HepG2 (cell line): Measurements from ENCODE around the gene DPH1. TPM values are rescaled to one million over a fixed set of nuclear protein-coding genes. Genes with fewer than 3 reads are reported as not detected.

ENCODE experiments used
- ATAC-seq: fragments of 200-7000 bp; cut with Tn5 transposase; 3 replicates; pipeline ENCODE4 v1.9.1; 2020; ENCODE audit warnings: mild to moderate bottlenecking, moderate library complexity
- BruUV-seq: library from RNA; stranded (reverse); fragments of 400-500 nt; replicated peaks from 2 replicates; lab custom pipeline; 2021; lab: Mats Ljungman, UMichigan
- CTCF ChIA-PET: fragments of 300-600 bp; formaldehyde crosslinking; extraction: SDS; loops from one replicate; lab custom pipeline; 2021; ENCODE audit warnings: low total read pairs, inconsistent platforms, low intra/inter-chr PET ratio; lab: Yijun Ruan, JAX
- POLR2A ChIA-PET: fragments of 350-600 bp; sonication (Branson Sonifier 250); formaldehyde crosslinking; loops from one replicate; lab custom pipeline; 2020; ENCODE audit warnings: antibody characterized with exemption, inconsistent platforms; lab: Yijun Ruan, JAX
- DNase-seq: peaks from one replicate; pipeline ENCODE4 v3.0.0-alpha.2; 2015; ENCODE audit warnings: low spot score
- FAIRE-seq: peaks from 3 replicates; lab custom pipeline; 2011; peaks lifted over from hg19 to GRCh38; lab: Jason Lieb, UNC
- H2AFZ ChIP-seq: one replicate; pipeline ENCODE4 v1.6.1; 2011; ENCODE audit warnings: low read length, inconsistent platforms
- H3K27ac ChIP-seq: fragments of 300-600 bp; 3 replicates; pipeline ENCODE4 v1.8.0; 2011; ENCODE audit warnings: mixed run types, mild to moderate bottlenecking, mixed read lengths, low read length, inconsistent platforms; ENCODE audit not compliant: insufficient read depth; ENCODE audit errors: extremely low read length
- H3K27me3 ChIP-seq, 2 experiments: fragments of 200-600 bp in 1 of 2; 2 replicates in 1 of 2; 3 replicates in 1 of 2; pipeline versions ENCODE4 v1.6.0 to v1.8.0; 2011; ENCODE audit warnings: low read length in 2 of 2, mild to moderate bottlenecking in 2 of 2, moderate library complexity in 2 of 2, inconsistent platforms in 1 of 2; ENCODE audit not compliant: insufficient read depth in 2 of 2, control insufficient read depth in 1 of 2
- H3K36me3 ChIP-seq, 2 experiments: fragments of 200-600 bp in 1 of 2; replicated peaks in 1 of 2; 2 replicates in 1 of 2; 3 replicates in 1 of 2; pipeline versions ENCODE4 v1.5.1 to v1.8.0; 2011; ENCODE audit warnings: low read length in 2 of 2, inconsistent platforms in 1 of 2; ENCODE audit not compliant: insufficient read depth in 2 of 2, control insufficient read depth in 1 of 2
- H3K4me1 ChIP-seq: 2 replicates; pipeline ENCODE4 v1.5.1; 2012; ENCODE audit warnings: low read length, inconsistent platforms; ENCODE audit not compliant: insufficient read depth
- H3K4me2 ChIP-seq: 2 replicates; pipeline ENCODE4 v1.6.0; 2011; ENCODE audit warnings: low read depth, low read length, inconsistent platforms
- H3K4me3 ChIP-seq, 3 experiments: fragments of 200-600 bp in 1 of 3; sonication (generic), shearing (Covaris generic) in 1 of 3; replicated peaks in 1 of 3; 2 replicates each; pipeline ENCODE4 v1.5.1; 2011 to 2016; ENCODE audit warnings: low read length in 3 of 3, inconsistent platforms in 2 of 3, low read depth in 2 of 3, mild to moderate bottlenecking in 2 of 3, control low read depth in 1 of 3, mixed read lengths in 1 of 3; ENCODE audit not compliant: insufficient read depth in 1 of 3
- H3K79me2 ChIP-seq: one replicate; pipeline ENCODE4 v1.6.1; 2011; ENCODE audit warnings: low read length, inconsistent platforms; ENCODE audit not compliant: insufficient read depth
- H3K9ac ChIP-seq: 2 replicates; pipeline ENCODE4 v1.6.0; 2011; ENCODE audit warnings: mild to moderate bottlenecking, low read depth, low read length, inconsistent platforms; ENCODE audit not compliant: insufficient read depth
- H3K9me3 ChIP-seq: 2 replicates; pipeline ENCODE4 v1.5.1; 2012; ENCODE audit warnings: mild to moderate bottlenecking, low read length
- H4K20me1 ChIP-seq: 2 replicates; pipeline ENCODE4 v1.6.0; 2011; ENCODE audit warnings: inconsistent platforms, mild to moderate bottlenecking, low read length, moderate library complexity; ENCODE audit not compliant: insufficient read depth
- CCDC6 ChIP-seq: sonication (generic); formaldehyde crosslinking; IDR thresholded peaks from 2 replicates; pipeline ENCODE4 v1.8.1; 2022; ENCODE audit warnings: mild to moderate bottlenecking, missing genetic modification reagents, moderate library complexity
- NPAS2 ChIP-seq: sonication (generic); formaldehyde crosslinking; IDR thresholded peaks from 2 replicates; pipeline ENCODE4 v1.8.0; 2022; ENCODE audit warnings: mild to moderate bottlenecking, missing genetic modification reagents, borderline replicate concordance
- NR2F1 ChIP-seq, 2 experiments: fragments of 450-650 bp in 1 of 2; formaldehyde crosslinking in 1 of 2; IDR thresholded peaks; 2 replicates each; pipeline versions ENCODE4 v1.5.0 to v1.6.1; 2016 to 2020; ENCODE audit warnings: mild to moderate bottlenecking in 1 of 2, missing compliant biosample characterization in 1 of 2, missing genetic modification reagents in 1 of 2, moderate library complexity in 1 of 2
- SKI ChIP-seq: fragments of 450-650 bp; IDR thresholded peaks from one replicate; pipeline ENCODE4 v1.6.1; 2018; ENCODE audit warnings: mild to moderate bottlenecking; ENCODE audit not compliant: partially characterized antibody
- SRY ChIP-seq: sonication (generic); formaldehyde crosslinking; IDR thresholded peaks from 2 replicates; pipeline ENCODE4 v1.8.0; 2022; ENCODE audit warnings: mild to moderate bottlenecking, missing genetic modification reagents
- STAT5B ChIP-seq: sonication (generic); formaldehyde crosslinking; IDR thresholded peaks from 2 replicates; pipeline ENCODE4 v1.4.0; 2020; ENCODE audit warnings: missing genetic modification reagents
- TAF15 ChIP-seq: fragments of 200-400 bp; formaldehyde crosslinking; IDR thresholded peaks from one replicate; pipeline ENCODE4 v1.6.1; 2018; ENCODE audit warnings: mild to moderate bottlenecking, low read depth, low read length; ENCODE audit not compliant: poor library complexity, severe bottlenecking
- TGIF2 ChIP-seq: IDR thresholded peaks from 2 replicates; pipeline ENCODE4 v1.6.1; 2016; ENCODE audit warnings: control low read depth, missing compliant biosample characterization
- TIGD3 ChIP-seq: sonication (generic); formaldehyde crosslinking; IDR thresholded peaks from 2 replicates; pipeline ENCODE4 v1.5.1; 2020; ENCODE audit warnings: mild to moderate bottlenecking, missing genetic modification reagents, borderline replicate concordance
- ZBTB46 ChIP-seq: sonication (generic); formaldehyde crosslinking; IDR thresholded peaks from 2 replicates; pipeline ENCODE4 v1.4.0; 2020; ENCODE audit warnings: mild to moderate bottlenecking, missing genetic modification reagents, borderline replicate concordance
- ZNF205 ChIP-seq: IDR thresholded peaks from 2 replicates; pipeline ENCODE4 v1.6.1; 2018; ENCODE audit warnings: missing biosample characterization, missing genetic modification reagents
- ZNF441 ChIP-seq: sonication (generic); formaldehyde crosslinking; IDR thresholded peaks from 2 replicates; pipeline ENCODE4 v1.7.0; 2021; ENCODE audit warnings: missing genetic modification reagents, borderline replicate concordance
- ZNF609 ChIP-seq: sonication (generic); formaldehyde crosslinking; IDR thresholded peaks from 2 replicates; pipeline ENCODE4 v1.4.0; 2020; ENCODE audit warnings: mild to moderate bottlenecking, missing genetic modification reagents, borderline replicate concordance
- ZNF780A ChIP-seq: sonication (generic); formaldehyde crosslinking; IDR thresholded peaks from 2 replicates; pipeline ENCODE4 v1.8.0; 2022; ENCODE audit warnings: mild to moderate bottlenecking, missing genetic modification reagents, moderate library complexity
- WGBS: methylation state at CpG from one replicate; pipeline ENCODE4 v1.1.6; 2017; ENCODE audit warnings: low lambda C conversion rate; 5-methylcytosine and 5-hydroxymethylcytosine counted together
- in situ Hi-C: cut with HindIII; loops from 2 replicates; pipeline ENCODE4 v1.10.0; 2017; ENCODE audit warnings: low pct_unique_long_range_greater_than_20kb; ENCODE audit not compliant: extremely low pct_ligation_motif_present
- intact Hi-C: fragments of 100-400 bp; cut with micrococcal nuclease; formaldehyde crosslinking; loops from one replicate; pipeline ENCODE4 v1.10.0; 2022; ENCODE audit not compliant: unreplicated experiment
- polyA plus RNA-seq, 8 experiments: library from polyadenylated mRNA; depleted of rRNA in 3 of 8; stranded (reverse) in 7 of 8; unstranded in 1 of 8; fragments of >200 nt; fragmentation: Illumina TruSeq in 4 of 8; extraction: Trizol in 4 of 8; gene quantifications; 2 replicates each; pipeline versions ENCODE4 v1.2.1 to v1.2.3, GENCODE V29; 2011 to 2016; ENCODE audit warnings: low read depth in 4 of 8, missing spikeins in 1 of 8, mixed read lengths in 1 of 8; ENCODE audit not compliant: insufficient read depth in 1 of 8
- total RNA-seq, 5 experiments: library from RNA; depleted of rRNA; stranded (reverse); fragments of >200 nt; fragmentation: Illumina TruSeq; extraction: Trizol; gene quantifications; 2 replicates each; pipeline ENCODE4 v1.2.3, GENCODE V29; 2016; ENCODE audit warnings: low read depth in 1 of 5

The DPH1 gene
- total and polyA plus RNA-seq, 2 of the 13 experiments (the other 11 are each of a cell fraction or from before 2014, with no cell fraction given): 25.3 to 42.8 TPM

GRCh38 chr17:2090210-2090641 is 60.3 kb downstream of the DPH1 start (continued):
- no peak for TF ChIP-seq TAF15
- no peak for TF ChIP-seq CCDC6 (CRISPR knock-in tag)
- no peak for TF ChIP-seq TIGD3 (CRISPR knock-in tag)
- no peak for TF ChIP-seq NPAS2 (CRISPR knock-in tag)
- TF ChIP-seq, all 625 proteins: peak for 0

GRCh38 chr17:2090804-2091534 is 61.0 kb downstream of the DPH1 start:
- Histone ChIP-seq H4K20me1 (no peaks in the 10 kb centered on the region), H3K27me3 (no peaks in the 10 kb centered on the region), H3K4me3 (no peak overlapping the region), H2AFZ (no peak overlapping the region), H3K4me2 (no peak overlapping the region), H3K9me3 (no peaks in the 10 kb centered on the region), H3K36me3 (peaks cover 0 to 8% of the 10 kb centered on the region in 2 experiments; a peak in 3 of 5 replicates), H3K9ac (no peak overlapping the region), H3K4me1 (peaks cover 40% of the 10 kb centered on the region), H3K79me2 (no peaks in the 10 kb centered on the region), H3K27ac (no peak overlapping the region)
- ATAC-seq (no peak), FAIRE-seq (no peak), DNase-seq (no peak)
- ChIA-PET CTCF (no interaction called here), POLR2A (no interaction called here)
- intact Hi-C loops (no loop called here), in situ Hi-C loops (no loop called here)
- 96% methylated on average over 2 of the region's 2 CpGs for WGBS
- BruUV-seq: no TSS peak
- TF ChIP-seq ZBTB46 (CRISPR knock-in tag): no peak
- no peak for TF ChIP-seq ZNF205 (CRISPR knock-in tag)
- no peak for TF ChIP-seq ZNF609 (CRISPR knock-in tag)
- TF ChIP-seq ZNF780A: no peak
- no peak for TF ChIP-seq ZNF441 (CRISPR knock-in tag)
- TF ChIP-seq STAT5B: no peak
- no peak for TF ChIP-seq NR2F1 (CRISPR knock-in tag; IDR thresholded peaks at IDR 0.05)
- TF ChIP-seq SRY: no peak
- no peak for TF ChIP-seq TGIF2 (CRISPR knock-in tag)
- no peak for TF ChIP-seq SKI
